H1 (cell line): ENCODE results near the gene ALPK3. TPM values are rescaled to one million over a fixed set of nuclear protein-coding genes. Genes with fewer than 3 reads are reported as not detected.

Experiments
- CTCF ChIA-PET: fragments of 300-600 bp; sonication (Branson Sonifier 250); formaldehyde crosslinking; loops from one replicate; lab custom pipeline; 2021; ENCODE audit not compliant: partially characterized antibody; lab: Charles Lee
- POLR2A ChIA-PET: fragments of 300-600 bp; sonication (Branson Sonifier 250); formaldehyde crosslinking; loops from one replicate; lab custom pipeline; 2021; ENCODE audit warnings: inconsistent platforms; ENCODE audit not compliant: partially characterized antibody; lab: Charles Lee
- DNase-seq, 2 experiments: peaks; one replicate each; pipeline versions ENCODE4 v3.0.0 to v3.0.0-alpha.2; 2010 to 2022; ENCODE audit warnings: low spot score in 2 of 2, low read depth in 1 of 2, mixed read lengths in 1 of 2
- FAIRE-seq: peaks from 2 replicates; lab custom pipeline; 2011; peaks lifted over from hg19 to GRCh38; lab: Jason Lieb, UNC
- H2AFZ ChIP-seq: 2 replicates; pipeline ENCODE4 v1.8.1; 2012; ENCODE audit warnings: low read length, inconsistent platforms
- H2AK5ac ChIP-seq: 2 replicates; pipeline ENCODE4 v1.6.1; 2013; ENCODE audit warnings: low read depth, low read length
- H2BK120ac ChIP-seq: replicated peaks from 2 replicates; pipeline ENCODE3; 2013; ENCODE audit warnings: low read depth, low read length, inconsistent platforms
- H2BK12ac ChIP-seq: 2 replicates; pipeline ENCODE4 v1.6.1; 2013; ENCODE audit warnings: low read depth, low read length
- H2BK15ac ChIP-seq: 2 replicates; pipeline ENCODE4 v1.6.1; 2013; ENCODE audit warnings: low read length
- H2BK20ac ChIP-seq: 2 replicates; pipeline ENCODE4 v1.6.1; 2013; ENCODE audit warnings: low read length
- H2BK5ac ChIP-seq: 2 replicates; pipeline ENCODE4 v1.6.1; 2013; ENCODE audit warnings: low read depth, low read length
- H3K14ac ChIP-seq: 2 replicates; pipeline ENCODE4 v1.6.1; 2013; ENCODE audit warnings: inconsistent platforms; ENCODE audit not compliant: insufficient read length
- H3K18ac ChIP-seq: 2 replicates; pipeline ENCODE4 v1.6.1; 2013; ENCODE audit warnings: low read length; ENCODE audit errors: extremely low read depth
- H3K23ac ChIP-seq: 2 replicates; pipeline ENCODE4 v1.6.1; 2013; ENCODE audit warnings: inconsistent platforms; ENCODE audit not compliant: insufficient read length
- H3K23me2 ChIP-seq: 2 replicates; pipeline ENCODE4 v1.6.1; 2013; ENCODE audit warnings: low read depth, low read length
- H3K27ac ChIP-seq: 2 replicates; pipeline ENCODE4 v1.6.1; 2011; ENCODE audit warnings: low read depth, low read length, inconsistent platforms
- H3K27me3 ChIP-seq, 4 experiments: replicated peaks in 1 of 4; 1 replicate in 1 of 4; 2 replicates in 3 of 4; pipeline versions ENCODE4 v1.6.1 to v1.8.1; 2011 to 2013; ENCODE audit warnings: low read length in 3 of 4, mild to moderate bottlenecking in 3 of 4, inconsistent platforms in 2 of 4, mixed read lengths in 2 of 4, moderate library complexity in 1 of 4; ENCODE audit not compliant: control insufficient read depth in 3 of 4, insufficient read depth in 3 of 4; ENCODE audit errors: extremely low read depth in 1 of 4
- H3K36me3 ChIP-seq, 4 experiments: 2 replicates each; pipeline versions ENCODE4 v1.6.1 to v1.8.1; 2011 to 2013; ENCODE audit warnings: mild to moderate bottlenecking in 4 of 4, low read length in 3 of 4, moderate library complexity in 2 of 4, control low read depth in 1 of 4, inconsistent platforms in 1 of 4; ENCODE audit not compliant: insufficient read depth in 4 of 4, control insufficient read depth in 2 of 4
- H3K4ac ChIP-seq: replicated peaks from 2 replicates; pipeline ENCODE3; 2013; ENCODE audit warnings: low read length, low read depth, mixed read lengths, inconsistent platforms; ENCODE audit not compliant: insufficient read length
- H3K4me1 ChIP-seq, 4 experiments: replicated peaks in 1 of 4; 1 replicate in 1 of 4; 2 replicates in 3 of 4; pipeline versions ENCODE4 v1.6.1 to v1.8.1; 2011 to 2013; ENCODE audit warnings: low read length in 3 of 4, inconsistent platforms in 2 of 4, mixed read lengths in 1 of 4; ENCODE audit not compliant: insufficient read depth in 4 of 4, control insufficient read depth in 3 of 4
- H3K4me2 ChIP-seq, 2 experiments: 2 replicates each; pipeline versions ENCODE4 v1.6.1 to v1.8.1; 2011 to 2013; ENCODE audit warnings: low read depth in 2 of 2, low read length in 2 of 2, control low read depth in 1 of 2, inconsistent platforms in 1 of 2, mild to moderate bottlenecking in 1 of 2; ENCODE audit not compliant: insufficient read depth in 1 of 2
- H3K4me3 ChIP-seq, 4 experiments: fragments of 200-600, 300-600 bp in 1 of 4; sonication (generic), shearing (Covaris generic), sonication (Bioruptor Twin) in 1 of 4; 2 replicates each; pipeline versions ENCODE4 v1.5.1 to v1.8.1; 2011 to 2016; ENCODE audit warnings: low read length in 4 of 4, low read depth in 3 of 4, control low read depth in 2 of 4, inconsistent platforms in 2 of 4, mild to moderate bottlenecking in 2 of 4, mixed read lengths in 1 of 4, moderate library complexity in 1 of 4; ENCODE audit not compliant: insufficient read depth in 2 of 4; ENCODE audit errors: extremely low read depth in 1 of 4
- H3K56ac ChIP-seq: replicated peaks from 2 replicates; pipeline ENCODE3; 2013; ENCODE audit warnings: low read depth, mild to moderate bottlenecking, mixed read lengths, low read length, inconsistent platforms; ENCODE audit not compliant: insufficient read length
- H3K79me1 ChIP-seq: 2 replicates; pipeline ENCODE4 v1.6.1; 2013; ENCODE audit warnings: low read depth, low read length, control low read depth
- H3K79me2 ChIP-seq, 2 experiments: 2 replicates each; pipeline versions ENCODE4 v1.6.1 to v1.8.1; 2012 to 2013; ENCODE audit warnings: low read length in 2 of 2, mild to moderate bottlenecking in 2 of 2, inconsistent platforms in 1 of 2; ENCODE audit not compliant: insufficient read depth in 2 of 2, control insufficient read depth in 1 of 2
- H3K9ac ChIP-seq, 4 experiments: replicated peaks in 1 of 4; 1 replicate in 1 of 4; 2 replicates in 3 of 4; pipeline versions ENCODE4 v1.6.1 to v1.8.1; 2011 to 2013; ENCODE audit warnings: low read depth in 3 of 4, low read length in 3 of 4, control low read depth in 2 of 4, mild to moderate bottlenecking in 2 of 4, moderate library complexity in 2 of 4, inconsistent platforms in 1 of 4; ENCODE audit errors: extremely low read depth in 1 of 4
- H3K9me3 ChIP-seq, 2 experiments: 2 replicates each; pipeline versions ENCODE4 v1.6.1 to v1.8.1; 2012 to 2013; ENCODE audit warnings: mild to moderate bottlenecking in 2 of 2, moderate library complexity in 2 of 2, control low read depth in 1 of 2, inconsistent platforms in 1 of 2, low read depth in 1 of 2, low read length in 1 of 2, mixed read lengths in 1 of 2; ENCODE audit not compliant: insufficient read depth in 2 of 2
- H4K20me1 ChIP-seq, 2 experiments: replicated peaks in 1 of 2; 2 replicates each; pipeline versions ENCODE3 to v1.8.1; 2011 to 2013; ENCODE audit warnings: inconsistent platforms in 2 of 2, low read length in 2 of 2, mild to moderate bottlenecking in 1 of 2; ENCODE audit not compliant: insufficient read depth in 2 of 2, control insufficient read depth in 1 of 2
- H4K5ac ChIP-seq: 2 replicates; pipeline ENCODE4 v1.6.1; 2013; ENCODE audit warnings: low read length, low read depth, mixed read lengths, inconsistent platforms; ENCODE audit not compliant: insufficient read length
- H4K8ac ChIP-seq: 2 replicates; pipeline ENCODE4 v1.8.0; 2013; ENCODE audit warnings: mild to moderate bottlenecking, moderate library complexity, low read length, inconsistent platforms; ENCODE audit not compliant: insufficient read depth; ENCODE audit errors: extremely low read depth
- H4K91ac ChIP-seq: replicated peaks from 2 replicates; pipeline ENCODE3; 2013; ENCODE audit warnings: low read length, mixed read lengths, inconsistent platforms; ENCODE audit not compliant: insufficient read length
- BRCA1 ChIP-seq: IDR thresholded peaks from 2 replicates; pipeline ENCODE4 v1.6.1; 2012; ENCODE audit warnings: low read depth, low read length, improper control_type of control experiment
- SUZ12 ChIP-seq: fragments of 200-600 bp; sonication (generic); IDR thresholded peaks from 2 replicates; pipeline ENCODE4 v1.6.1; 2012; ENCODE audit warnings: mild to moderate bottlenecking, inconsistent platforms, low read length, moderate library complexity, mixed read lengths
- TAF7 ChIP-seq: optimal IDR thresholded peaks from 2 replicates; pipeline ENCODE3; 2011; ENCODE audit warnings: low read depth, mild to moderate bottlenecking, inconsistent platforms, low read length, moderate library complexity, borderline replicate concordance
- WGBS, 2 experiments: shearing (Covaris generic) in 1 of 2; methylation state at CpG; one replicate each; pipeline versions ENCODE4 v1.1.6 to v1.1.7; 2013 to 2015; ENCODE audit warnings: low lambda C conversion rate in 2 of 2, mixed read lengths in 2 of 2, inconsistent platforms in 1 of 2, low coverage in 1 of 2, missing lambda C conversion rate in 1 of 2; ENCODE audit not compliant: insufficient replicate concordance in 2 of 2, insufficient coverage in 1 of 2, insufficient read length in 1 of 2; ENCODE audit errors: extremely low coverage in 1 of 2, missing lambda C conversion rate in 1 of 2; 5-methylcytosine and 5-hydroxymethylcytosine counted together
- polyA plus RNA-seq, 7 experiments: library from polyadenylated mRNA; depleted of rRNA in 3 of 7; stranded (reverse) in 5 of 7; unstranded in 2 of 7; fragments of >200 nt in 5 of 7; fragments of 200-250 nt in 2 of 7; gene quantifications; 1 replicate in 5 of 7; 2 replicates in 1 of 7; 4 replicates in 1 of 7; pipeline versions ENCODE4 v1.2.1 to v1.2.3, GENCODE V29; 2011 to 2013; ENCODE audit warnings: missing spikeins in 2 of 7, mixed read lengths in 2 of 7
- total RNA-seq: library from RNA; stranded (reverse); fragmentation: NEBNext Ultra II Directional; extraction: Animal tissue kit (Norgen Biotek cat#: 25700); gene quantifications from 2 replicates; pipeline ENCODE4 v1.2.1, GENCODE V29; 2021

ALPK3 gene
- total and polyA plus RNA-seq, 2 of the 8 experiments (the other 6 are each of a cell fraction or from before 2014, with no cell fraction given) = 4.4 to 19.2 TPM

- Histone ChIP-seq H2BK20ac (0 out of 2 replicates have a peak overlapping the region, but pooled peaks have one; percentile 21), H2BK5ac (no peak overlapping the region), H2BK120ac (no peak overlapping the region), H2AK5ac (no peak overlapping the region), H3K18ac (no peak overlapping the region), H3K79me1 (no peaks in the 10 kb centered on the region), H3K9ac (no peak overlapping the region), H4K20me1 (no peaks in the 10 kb centered on the region), H3K4me3 (no peak overlapping the region), H3K4ac (no peak overlapping the region), H3K23me2 (no peaks in the 10 kb centered on the region), H3K4me1 (peaks cover 0 to 8% (median 1%) of the 10 kb centered on the region in 4 experiments; a peak in 4 of 7 replicates), H4K91ac (no peak overlapping the region), H3K9me3 (no peaks in the 10 kb centered on the region), H3K27me3 (0 out of 7 replicates have a peak, but pooled peaks cover 0 to 3% (median 0%) of the 10 kb centered on the region in 4 experiments), H3K4me2 (no peak overlapping the region), H3K23ac (no peak overlapping the region), H4K8ac (no peak overlapping the region), H3K27ac (no peak overlapping the region), H2AFZ (no peak overlapping the region), H3K36me3 (no peaks in the 10 kb centered on the region), H3K56ac (no peak overlapping the region), H3K79me2 (no peaks in the 10 kb centered on the region), H3K14ac (no peak overlapping the region), H2BK15ac (no peak overlapping the region), H4K5ac (no peak overlapping the region), H2BK12ac (no peak overlapping the region)
- no peak for DNase-seq
- 91% methylated on average over 4 of the region's 4 CpGs; no CpG with 5 or more reads in 1 of the 2 experiments for WGBS, 2 experiments
- no peak for FAIRE-seq
- POLR2A ChIA-PET = interaction anchor here (1.0 to 1.1 kb wide), 2 partner anchors 9 to 11 kb away, joined by 3 to 6 read pairs; no protein-coding TSS in a partner anchor
- TF ChIP-seq BRCA1 (no peak), SUZ12 (no peak), TAF7 (no peak)
- CTCF ChIA-PET = interaction anchor here (0.6 to 2.0 kb wide), 8 partner anchors 10 to 300 kb away, joined by 3 to 9 read pairs (median 4); no protein-coding TSS in a partner anchor
Observed at GRCh38 chr15:84887938-84888337, 70.8 kb downstream of the ALPK3 start.
